PFSK-1 (cell line): ENCODE data around the gene ELMO3.

ENCODE experiments used
- FOXP2 ChIP-seq: optimal IDR thresholded peaks from 2 replicates; pipeline ENCODE3; 2011; ENCODE audit warnings: borderline replicate concordance, control low read depth, inconsistent platforms; ENCODE audit not compliant: insufficient read depth; ENCODE audit errors: extremely low read length, extremely low read depth
- POLR2AphosphoS5 ChIP-seq: IDR thresholded peaks from 2 replicates; pipeline ENCODE4 v1.6.1; 2012; ENCODE audit warnings: low read depth, mild to moderate bottlenecking, control low read depth, low read length, moderate library complexity
- SIN3A ChIP-seq: IDR thresholded peaks from 2 replicates; pipeline ENCODE4 v1.6.1; 2012; ENCODE audit warnings: mild to moderate bottlenecking, low read length, moderate library complexity, borderline replicate concordance; ENCODE audit not compliant: insufficient read depth
- TAF1 ChIP-seq: IDR thresholded peaks from 2 replicates; pipeline ENCODE4 v1.6.1; 2012; ENCODE audit warnings: low read length, control low read depth, borderline replicate concordance; ENCODE audit not compliant: insufficient read depth
- TF ChIP-seq, protein P1 (sequence below), 2 experiments: IDR thresholded peaks; 2 replicates each; pipeline versions ENCODE4 v1.6.1 to v1.8.0; 2011 to 2012; ENCODE audit warnings: low read depth in 2 of 2, low read length in 2 of 2, control low read depth in 1 of 2, inconsistent platforms in 1 of 2, mild to moderate bottlenecking in 1 of 2, moderate library complexity in 1 of 2; ENCODE audit not compliant: insufficient read depth in 1 of 2

The ELMO3 gene

DNA sequence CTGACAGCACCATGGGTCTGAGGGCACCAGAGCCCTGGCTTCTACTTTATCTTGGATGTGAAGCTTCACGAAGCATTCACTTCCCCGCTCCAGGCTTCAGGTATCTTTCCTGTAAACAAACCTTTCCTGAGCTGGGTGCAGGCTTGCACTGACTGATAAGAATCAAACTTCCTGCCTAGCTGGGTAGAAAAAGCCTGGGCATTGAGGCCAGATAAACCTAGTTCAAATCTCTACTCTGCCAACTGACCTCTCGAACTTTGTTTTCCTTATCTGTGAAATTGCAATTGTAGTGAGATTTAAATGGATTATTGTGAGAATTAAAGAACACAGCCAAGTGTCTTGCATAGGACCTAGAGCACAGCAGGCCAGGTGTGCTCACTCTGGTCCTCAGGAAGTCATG is 25.1 kb downstream of the ELMO3 start:
- no peak for TF ChIP-seq SIN3A
- TF ChIP-seq POLR2AphosphoS5 = no peak
- no peak for TF ChIP-seq TAF1
- TF ChIP-seq, protein P1, sequence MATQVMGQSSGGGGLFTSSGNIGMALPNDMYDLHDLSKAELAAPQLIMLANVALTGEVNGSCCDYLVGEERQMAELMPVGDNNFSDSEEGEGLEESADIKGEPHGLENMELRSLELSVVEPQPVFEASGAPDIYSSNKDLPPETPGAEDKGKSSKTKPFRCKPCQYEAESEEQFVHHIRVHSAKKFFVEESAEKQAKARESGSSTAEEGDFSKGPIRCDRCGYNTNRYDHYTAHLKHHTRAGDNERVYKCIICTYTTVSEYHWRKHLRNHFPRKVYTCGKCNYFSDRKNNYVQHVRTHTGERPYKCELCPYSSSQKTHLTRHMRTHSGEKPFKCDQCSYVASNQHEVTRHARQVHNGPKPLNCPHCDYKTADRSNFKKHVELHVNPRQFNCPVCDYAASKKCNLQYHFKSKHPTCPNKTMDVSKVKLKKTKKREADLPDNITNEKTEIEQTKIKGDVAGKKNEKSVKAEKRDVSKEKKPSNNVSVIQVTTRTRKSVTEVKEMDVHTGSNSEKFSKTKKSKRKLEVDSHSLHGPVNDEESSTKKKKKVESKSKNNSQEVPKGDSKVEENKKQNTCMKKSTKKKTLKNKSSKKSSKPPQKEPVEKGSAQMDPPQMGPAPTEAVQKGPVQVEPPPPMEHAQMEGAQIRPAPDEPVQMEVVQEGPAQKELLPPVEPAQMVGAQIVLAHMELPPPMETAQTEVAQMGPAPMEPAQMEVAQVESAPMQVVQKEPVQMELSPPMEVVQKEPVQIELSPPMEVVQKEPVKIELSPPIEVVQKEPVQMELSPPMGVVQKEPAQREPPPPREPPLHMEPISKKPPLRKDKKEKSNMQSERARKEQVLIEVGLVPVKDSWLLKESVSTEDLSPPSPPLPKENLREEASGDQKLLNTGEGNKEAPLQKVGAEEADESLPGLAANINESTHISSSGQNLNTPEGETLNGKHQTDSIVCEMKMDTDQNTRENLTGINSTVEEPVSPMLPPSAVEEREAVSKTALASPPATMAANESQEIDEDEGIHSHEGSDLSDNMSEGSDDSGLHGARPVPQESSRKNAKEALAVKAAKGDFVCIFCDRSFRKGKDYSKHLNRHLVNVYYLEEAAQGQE (IDR thresholded peaks at IDR 0.05; ENCODE audit: insufficient read depth in 1 of 2, low read depth in 2 of 2, low read length in 2 of 2) = no peak
- no peak for TF ChIP-seq FOXP2

DNA sequence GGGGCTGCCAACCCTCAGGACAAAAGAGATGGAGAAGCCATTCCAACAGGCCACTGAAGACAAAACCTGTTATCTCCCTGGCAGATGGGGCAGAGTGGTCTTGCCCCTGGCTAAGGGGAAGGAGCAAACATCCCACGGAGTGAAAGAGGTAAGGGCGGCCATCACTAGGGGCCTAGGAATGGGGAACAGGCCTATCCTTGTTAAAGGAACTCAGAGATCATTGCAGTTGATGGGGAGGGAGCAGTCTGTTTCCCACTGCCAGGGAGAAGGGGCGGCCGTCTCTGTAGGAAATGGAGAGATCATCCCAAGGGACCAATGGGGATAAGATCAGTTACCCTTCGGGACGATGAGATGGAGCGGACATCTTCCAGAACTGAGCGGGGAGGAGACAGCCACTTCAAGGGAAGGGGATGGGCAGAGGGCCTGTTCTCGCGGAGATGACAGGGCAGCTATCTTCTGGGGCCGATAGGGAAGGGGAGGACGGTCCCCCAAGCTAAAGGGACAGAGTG is 27.4 kb downstream of the ELMO3 start:
- no peak for TF ChIP-seq SIN3A
- TF ChIP-seq, protein P1 (IDR thresholded peaks at IDR 0.05; ENCODE audit: insufficient read depth in 1 of 2, low read depth in 2 of 2, low read length in 2 of 2) = no peak
- TF ChIP-seq POLR2AphosphoS5 = no peak
- TF ChIP-seq FOXP2 = no peak
- no peak for TF ChIP-seq TAF1

DNA sequence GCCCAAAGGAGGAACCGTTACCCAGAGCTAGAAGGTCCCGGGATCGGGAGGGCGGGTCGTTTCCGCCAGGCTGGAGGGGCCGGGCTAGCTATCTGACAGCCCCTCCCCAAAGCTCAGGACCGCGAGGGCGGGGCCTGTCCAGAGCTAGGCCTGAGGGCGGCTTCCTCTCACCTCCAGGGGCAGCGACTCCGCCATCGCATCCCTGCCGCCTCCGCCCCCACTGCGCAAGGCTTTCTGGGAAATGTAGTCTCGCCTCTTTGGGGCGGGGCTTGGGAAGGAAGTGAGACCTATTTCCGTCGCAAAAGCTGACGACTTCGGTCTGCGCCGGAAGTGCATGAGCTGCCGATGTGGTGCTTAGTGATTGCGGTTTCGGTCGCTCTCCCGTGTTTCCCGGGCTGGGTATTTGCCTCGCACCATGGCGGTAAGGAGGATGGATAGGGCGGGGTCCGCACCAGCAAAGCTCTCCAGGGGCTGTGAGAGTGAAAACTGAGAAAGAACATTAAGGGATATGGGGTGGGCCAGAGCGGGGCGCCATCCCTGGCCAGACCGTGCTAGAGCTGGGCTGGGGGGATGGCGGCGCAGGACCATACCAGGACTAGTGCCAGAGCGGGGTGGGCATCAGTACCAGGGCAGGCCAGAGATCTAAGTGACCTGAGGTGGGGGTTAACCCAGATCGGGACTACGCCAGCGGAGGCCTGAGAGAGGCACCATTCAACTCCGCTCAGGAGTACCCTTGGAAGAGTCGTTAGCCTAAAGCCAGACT is 28.1 kb downstream of the ELMO3 start, which contains the start of gene TMEM208:
TMEM208 (plus strand) TSS at position 327 of the 763 bp plus-strand sequence; CDS start at position 416, 89 bp downstream.
- peak; percentile 70 for TF ChIP-seq POLR2AphosphoS5
- peak; percentile 62 for TF ChIP-seq FOXP2
- TF ChIP-seq TAF1 = peak; percentile 43; the same call in 1 of the 2 replicates
- TF ChIP-seq, protein P1 (IDR thresholded peaks at IDR 0.05; ENCODE audit: insufficient read depth in 1 of 2, low read depth in 2 of 2, low read length in 2 of 2) = 0 out of 4 replicates have a peak, but pooled peaks of 1 of the 2 experiments have one; percentile 20
- 0 out of 2 replicates have a peak, but pooled peaks have one; percentile 29 for TF ChIP-seq SIN3A

DNA sequence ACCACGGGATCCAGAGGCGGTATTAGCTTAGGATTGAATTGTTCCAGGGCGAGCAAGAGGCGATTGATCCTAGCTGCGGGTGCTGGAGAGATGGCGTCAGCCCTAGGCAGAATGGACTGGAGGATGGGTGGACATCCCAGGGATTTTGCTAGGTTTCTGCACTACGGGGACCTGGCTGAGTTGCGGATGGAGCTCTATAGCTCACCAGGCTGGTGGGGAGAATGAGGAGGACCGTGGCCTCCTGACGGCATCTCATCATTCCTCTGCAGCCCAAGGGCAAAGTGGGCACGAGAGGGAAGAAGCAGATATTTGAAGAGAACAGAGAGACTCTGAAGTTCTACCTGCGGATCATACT is 28.6 kb downstream of the ELMO3 start:
- TF ChIP-seq, protein P1 (IDR thresholded peaks at IDR 0.05; ENCODE audit: insufficient read depth in 1 of 2, low read depth in 2 of 2, low read length in 2 of 2) = no peak
- TF ChIP-seq POLR2AphosphoS5 (no peak), TAF1 (no peak)
